Hematopoietic multipotent progenitor cell treated with erythropoietin and hydrocortisone succinate and interleukin-3 and kit ligand, for 4 days (in vitro differentiated cells): ENCODE results near the gene EXOC6B.

Experiments
- DNase-seq: peaks from one replicate; pipeline ENCODE4 v3.0.0-alpha.2; 2015

Gene EXOC6B

GRCh38 chr2:72141032-72141645, 684.7 kb downstream of the EXOC6B start:
- no peak for DNase-seq

GRCh38 chr2:72140621-72140960, 685.2 kb downstream of the EXOC6B start:
- DNase-seq, result no peak

DNA sequence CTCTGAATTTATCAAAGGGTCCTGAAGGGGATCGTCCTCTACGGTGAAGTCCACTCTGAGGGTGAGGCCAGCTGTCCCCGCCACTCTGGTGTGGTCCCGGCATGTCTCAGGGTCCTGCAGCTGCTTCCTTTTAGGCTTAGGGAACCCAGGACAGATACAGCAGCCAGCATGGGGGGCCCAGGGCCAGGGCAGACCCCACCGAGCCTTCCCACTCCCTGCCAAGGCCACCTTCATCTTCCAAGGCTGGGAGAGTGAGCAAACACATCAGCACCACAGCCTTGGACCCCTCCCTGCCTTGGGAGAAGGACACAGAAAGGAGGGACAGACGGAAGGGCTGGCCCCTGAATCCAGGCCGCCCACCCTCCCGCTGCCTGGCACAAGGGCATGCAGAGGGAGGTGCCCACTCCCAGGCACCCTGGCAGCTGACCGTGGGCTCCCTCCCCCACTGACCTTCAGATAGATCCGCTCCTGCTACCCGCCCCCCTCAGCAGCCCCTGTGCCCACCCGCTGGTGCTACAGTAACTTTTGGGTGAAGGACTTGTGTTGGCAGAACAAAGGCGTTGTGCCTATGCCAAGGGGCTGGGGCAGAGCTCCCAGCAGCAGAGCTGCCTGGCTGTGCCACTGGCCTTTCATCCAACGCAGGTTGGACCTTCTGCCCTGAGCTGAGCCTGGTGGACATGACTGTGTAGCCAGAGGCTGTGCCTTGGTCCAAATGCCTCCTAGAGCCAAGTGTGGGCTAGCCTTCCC, 685.8 kb downstream of the EXOC6B start:
- DNase-seq, result no peak

GRCh38 chr2:72139471-72139873, 686.4 kb downstream of the EXOC6B start:
- DNase-seq, result no peak

GRCh38 chr2:72138921-72139381, 686.9 kb downstream of the EXOC6B start:
- DNase-seq, result no peak

- DNase-seq, result no peak
These were observed 687.6 kb downstream of the EXOC6B start for GRCh38 chr2:72138011-72138881.

GRCh38 chr2:72137498-72138010, 688.3 kb downstream of the EXOC6B start:
- peak; percentile 68 for DNase-seq

GRCh38 chr2:72136933-72137497, 688.8 kb downstream of the EXOC6B start:
- no peak for DNase-seq

DNA sequence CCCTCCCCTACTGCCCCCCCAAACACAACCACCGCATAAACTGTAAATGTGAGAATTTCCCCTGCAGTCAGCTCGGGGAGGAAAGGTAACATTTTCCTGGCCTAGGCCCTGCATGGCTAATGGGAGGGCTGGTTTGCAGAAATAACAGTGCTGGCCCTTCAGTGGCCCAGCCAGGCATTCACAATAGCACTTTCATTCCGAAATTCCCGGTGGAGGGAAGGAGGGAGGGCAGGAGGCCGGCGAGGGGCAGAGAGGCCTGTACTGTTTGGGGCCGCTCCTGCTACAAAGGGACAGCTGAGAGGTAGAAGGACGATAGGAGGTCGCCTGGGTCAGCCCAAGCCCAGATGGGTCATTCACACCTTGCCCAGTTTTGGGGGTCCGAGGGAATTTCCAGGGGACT, 689.5 kb downstream of the EXOC6B start:
- no peak for DNase-seq

GRCh38 chr2:72135921-72136320, 689.9 kb downstream of the EXOC6B start:
- no peak for DNase-seq

DNA sequence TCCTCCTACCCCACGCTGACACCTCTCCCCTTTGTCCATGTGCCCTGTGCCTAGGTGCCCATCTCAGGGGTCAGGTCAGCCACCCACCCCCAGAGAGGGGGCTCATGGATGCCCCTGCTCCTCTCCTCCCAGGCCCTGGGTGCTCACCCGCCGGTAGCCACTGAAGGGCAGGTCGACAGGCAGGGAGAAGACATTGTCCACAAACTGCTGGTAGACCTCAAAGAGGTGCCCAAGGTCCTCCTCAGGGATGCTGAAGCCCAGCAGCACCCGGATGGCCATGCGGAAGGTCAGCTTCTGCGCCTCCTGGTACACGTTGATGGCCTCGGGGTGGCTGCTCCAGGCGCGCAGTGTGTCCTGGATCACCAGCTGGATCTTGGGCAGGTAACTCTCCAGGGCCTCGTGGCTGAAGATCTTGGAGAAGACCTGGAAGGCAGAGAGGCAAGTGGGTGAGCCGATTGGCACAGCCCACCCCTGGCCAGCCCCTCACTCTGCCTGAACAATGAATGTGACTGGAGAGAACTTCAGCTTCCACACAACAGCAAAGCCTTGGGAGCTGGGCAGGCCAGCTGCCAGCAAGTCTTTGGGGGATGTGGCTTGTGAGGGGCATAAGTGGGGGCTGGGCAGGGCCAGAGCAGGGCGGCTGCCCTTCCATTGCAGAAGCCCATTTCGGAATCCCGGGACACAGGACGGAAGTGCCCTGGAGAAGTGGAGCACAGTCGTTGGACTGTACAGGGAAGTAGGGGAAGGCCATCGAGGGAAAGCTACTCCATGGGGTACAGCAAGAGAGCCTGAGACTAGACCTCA, 690.6 kb downstream of the EXOC6B start:
- DNase-seq, result no peak

DNA sequence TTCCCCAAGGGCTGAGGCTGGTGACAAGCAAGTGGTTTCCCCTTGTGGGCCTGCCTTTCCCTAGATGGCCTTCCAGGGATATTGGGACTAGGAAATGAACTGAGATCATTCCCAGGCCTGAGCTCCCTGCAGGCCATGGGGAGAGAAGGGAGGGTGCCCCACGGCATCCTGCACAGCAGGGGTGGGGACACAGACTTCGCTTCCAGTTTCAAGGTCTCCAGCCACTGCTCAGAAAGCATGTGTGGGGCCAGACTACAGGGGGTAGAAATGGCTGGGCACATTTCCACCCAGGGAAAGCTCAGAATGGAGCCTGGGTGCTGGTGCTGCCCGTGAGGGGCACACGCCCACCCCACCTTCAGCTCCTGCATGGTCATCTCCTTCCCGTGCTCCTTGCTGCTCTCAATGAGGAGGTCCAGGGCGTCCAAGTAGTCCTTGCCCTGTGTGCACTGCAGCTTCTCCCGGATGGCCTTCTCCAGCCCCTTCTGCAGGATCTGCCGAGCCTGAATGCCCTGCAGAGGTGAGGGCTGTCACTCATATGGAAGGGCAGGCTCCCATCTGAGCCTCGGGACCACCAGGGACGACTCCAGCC, 691.3 kb downstream of the EXOC6B start:
- no peak for DNase-seq

GRCh38 chr2:72133721-72134407, 692.0 kb downstream of the EXOC6B start:
- no peak for DNase-seq

GRCh38 chr2:72132981-72133720, 692.7 kb downstream of the EXOC6B start:
- DNase-seq, result no peak

- no peak for DNase-seq
These were observed 693.7 kb downstream of the EXOC6B start for GRCh38 chr2:72131916-72132841.

GRCh38 chr2:72131371-72131891, 694.4 kb downstream of the EXOC6B start:
- no peak for DNase-seq

GRCh38 chr2:72130659-72131360, 695.0 kb downstream of the EXOC6B start:
- no peak for DNase-seq

DNA sequence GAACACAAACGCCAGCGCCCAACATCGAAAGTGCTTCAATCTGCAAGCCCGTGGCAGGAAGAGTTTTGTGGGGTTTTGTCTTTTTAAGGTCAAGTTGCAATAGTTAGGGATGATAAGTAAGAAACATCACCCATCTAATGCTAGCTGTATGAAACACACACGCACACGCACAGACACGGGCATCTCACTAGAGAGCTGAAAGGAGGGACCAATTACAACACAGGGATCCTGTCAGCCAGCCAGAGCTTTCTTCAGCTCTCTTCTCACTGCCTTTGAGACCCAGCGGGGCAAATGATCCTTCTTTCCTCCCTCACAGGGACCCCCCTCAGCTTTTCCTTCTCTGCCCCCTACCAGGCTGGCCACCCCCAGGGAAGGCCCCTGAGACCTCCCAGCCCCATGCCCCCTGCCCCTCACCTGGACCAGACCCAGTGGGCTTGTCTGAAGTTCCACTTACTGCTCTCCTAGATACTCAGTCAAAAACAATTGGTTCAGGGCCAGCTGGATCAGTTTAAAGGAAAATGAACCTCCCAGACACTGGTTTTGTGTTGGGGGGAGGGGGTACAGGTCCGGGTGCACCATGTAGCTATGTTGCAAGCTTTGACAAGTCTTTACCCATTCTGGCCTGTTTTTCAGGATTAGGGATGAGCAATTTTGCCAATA, 696.0 kb downstream of the EXOC6B start:
- no peak for DNase-seq
